Pulmonary artery endothelial cell (primary cell): ENCODE data around the gene ATP1B2. TPM values are rescaled to one million over a fixed set of nuclear protein-coding genes. Genes with fewer than 3 reads are reported as not detected.
"Not testable (repeated sequence)": the region's sequence is repeated elsewhere in the genome, so short reads cannot be mapped to it uniquely, and the experiment has no call there.

Experiments
- DNase-seq: peaks from one replicate; pipeline ENCODE4 v3.0.0-alpha.2; 2011; ENCODE audit warnings: low read depth, low spot score
- total RNA-seq: library from RNA; depleted of rRNA; stranded (reverse); fragments of >200 nt; gene quantifications from 2 replicates; pipeline ENCODE4 v1.2.3, GENCODE V29; 2014

ATP1B2 gene
- not detected in 2 replicates for total RNA-seq

- no peak for DNase-seq
These were observed at the start of gene ATP1B2 for GRCh38 chr17:7650509-7651096. ATP1B2 (plus strand) TSS chr17:7650926; CDS start chr17:7651519, 593 bp downstream.

- DNase-seq = no peak
These were observed 44.4 kb upstream of the ATP1B2 start for GRCh38 chr17:7606280-7606679.

- DNase-seq = no peak
These were observed 40.1 kb upstream of the ATP1B2 start for GRCh38 chr17:7610641-7611040.

GRCh38 chr17:7611635-7612293 is 39.0 kb upstream of the ATP1B2 start:
- no peak for DNase-seq

GRCh38 chr17:7612294-7612640 is 38.5 kb upstream of the ATP1B2 start:
- no peak for DNase-seq

- DNase-seq = no peak
These were observed 36.8 kb upstream of the ATP1B2 start for GRCh38 chr17:7613769-7614424.

- DNase-seq = peak; percentile 99
These were observed 36.1 kb upstream of the ATP1B2 start, which contains the start of gene FXR2 for GRCh38 chr17:7614425-7615264. FXR2 (minus strand) TSS chr17:7614897; CDS start chr17:7614532, 365 bp downstream.

- DNase-seq = no peak
These were observed 35.4 kb upstream of the ATP1B2 start for GRCh38 chr17:7615265-7615747.

- DNase-seq = no peak
These were observed 32.1 kb upstream of the ATP1B2 start for GRCh38 chr17:7618608-7619007.

- DNase-seq = no peak
These were observed 29.9 kb upstream of the ATP1B2 start for GRCh38 chr17:7620835-7621234.

- DNase-seq = no peak
These were observed 27.1 kb upstream of the ATP1B2 start for GRCh38 chr17:7623661-7624060.

GRCh38 chr17:7625749-7626148 is 25.0 kb upstream of the ATP1B2 start:
- DNase-seq = not testable (repeated sequence)

- DNase-seq = no peak
These were observed 24.4 kb upstream of the ATP1B2 start for GRCh38 chr17:7626307-7626706.

GRCh38 chr17:7626956-7627249 is 23.8 kb upstream of the ATP1B2 start:
- DNase-seq = no peak

GRCh38 chr17:7627250-7628121 is 23.2 kb upstream of the ATP1B2 start, which contains the start of gene SAT2:
SAT2 (minus strand) TSS chr17:7627821; CDS start chr17:7627635, 186 bp downstream.
- DNase-seq = peak; percentile 75

GRCh38 chr17:7629939-7630571 is 20.7 kb upstream of the ATP1B2 start, which contains the start of gene SHBG:
SHBG (plus strand) TSS chr17:7630135; CDS start chr17:7630173, 38 bp downstream.
- no peak for DNase-seq

GRCh38 chr17:7631398-7632380 is 19.0 kb upstream of the ATP1B2 start:
- no peak for DNase-seq

GRCh38 chr17:7632492-7632894 is 18.2 kb upstream of the ATP1B2 start:
- DNase-seq = no peak

GRCh38 chr17:7633093-7633492 is 17.6 kb upstream of the ATP1B2 start:
- no peak for DNase-seq
